ENCODE results near the gene ATG5.

The ATG5 gene

DNA sequence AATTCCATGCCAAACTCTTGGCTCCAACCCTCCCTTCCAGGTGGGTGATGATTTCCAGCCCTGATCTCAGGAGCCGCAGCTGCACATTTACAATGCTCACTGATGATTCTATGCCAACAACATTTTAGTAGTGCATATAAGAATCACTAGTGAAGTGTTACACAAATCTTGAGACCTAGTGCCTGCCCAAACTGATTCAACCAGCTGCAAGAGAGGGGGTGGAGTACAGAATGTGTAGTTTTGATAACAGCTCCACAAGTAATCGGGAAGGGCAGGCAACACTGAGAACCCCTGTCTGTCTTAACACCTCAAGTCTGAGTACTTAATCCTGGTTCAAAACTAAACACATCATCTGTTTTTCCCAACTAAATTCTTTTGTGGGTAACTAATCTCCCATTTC lies 147.8 kb downstream of the ATG5 start:
- DNase-seq: no peak

DNA sequence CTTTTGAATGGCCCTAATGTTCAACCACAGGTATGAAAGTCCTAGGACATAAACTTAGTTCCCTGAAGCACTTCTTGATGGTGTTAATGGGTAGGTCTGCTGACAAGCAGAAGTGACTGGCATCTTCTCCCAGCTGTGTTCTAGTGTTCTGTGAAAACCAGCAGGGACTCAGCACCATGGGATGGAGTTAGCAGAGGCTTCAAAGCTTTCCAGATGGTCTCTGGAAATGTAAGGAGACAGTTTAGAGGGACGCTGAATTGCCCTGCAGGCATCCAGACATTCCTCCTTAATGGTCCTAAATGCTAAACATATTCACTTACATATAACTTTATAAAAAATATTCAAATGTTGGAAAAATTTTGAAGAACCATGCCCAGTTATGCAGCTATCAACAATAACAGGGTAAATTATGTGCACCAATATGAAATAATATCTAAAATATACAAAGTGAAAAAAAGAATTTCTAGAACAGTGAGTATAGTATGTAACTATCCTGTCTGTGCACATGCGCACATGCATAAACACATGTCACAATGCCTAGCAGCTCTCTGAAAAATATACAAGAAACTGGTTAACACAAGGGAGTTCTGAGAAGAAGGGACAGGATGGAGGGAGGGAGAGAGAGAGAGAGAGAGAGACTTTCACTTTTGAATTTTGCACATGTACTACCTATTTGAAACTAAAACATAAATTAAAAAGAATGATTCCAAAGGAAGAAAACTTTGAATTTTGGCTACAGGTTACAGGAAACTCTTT lies 152.3 kb downstream of the ATG5 start:
- DNase-seq: no peak

- no peak for DNase-seq
Measured at GRCh38 chr6:106170030-106170791, 155.3 kb downstream of the ATG5 start.

GRCh38 chr6:106169517-106169916 lies 156.0 kb downstream of the ATG5 start:
- DNase-seq: no peak

GRCh38 chr6:106168097-106168888 lies 157.3 kb downstream of the ATG5 start:
- DNase-seq: no peak

DNA sequence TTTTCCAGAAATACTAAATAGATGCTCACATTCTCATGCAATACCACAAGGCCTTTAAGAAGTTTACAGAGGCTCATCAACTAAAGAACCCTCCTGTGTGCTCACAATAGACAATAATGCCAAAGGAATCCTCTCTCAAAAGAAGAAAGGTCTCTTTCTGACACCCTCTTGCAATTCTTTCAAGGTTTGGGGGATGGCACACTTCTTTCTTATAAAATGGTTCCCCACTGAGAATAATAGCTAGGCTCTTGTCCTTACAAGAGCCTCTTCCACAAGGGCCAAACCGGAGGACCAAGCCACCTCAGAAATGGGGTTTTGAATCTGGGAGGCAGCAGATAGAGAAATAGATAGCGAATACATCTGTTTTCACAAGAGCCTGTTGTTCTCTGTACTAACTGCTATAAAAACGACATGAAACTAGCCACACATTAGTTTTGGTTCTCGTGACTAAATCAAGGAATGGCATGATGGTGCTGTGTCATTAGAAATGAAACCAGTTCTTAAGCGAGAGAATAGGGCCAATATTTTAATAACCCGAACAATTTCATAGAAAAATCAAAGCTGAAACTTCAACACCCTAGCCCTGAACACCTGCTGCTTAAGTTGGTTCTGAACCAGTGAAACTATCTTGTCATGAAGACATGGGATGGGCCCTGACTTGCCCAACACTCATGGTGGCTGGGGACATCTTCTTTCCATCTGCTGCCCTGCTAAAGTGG lies 158.3 kb downstream of the ATG5 start:
- no peak for DNase-seq

- no peak for DNase-seq
Measured at GRCh38 chr6:106165885-106166485, 159.6 kb downstream of the ATG5 start.

GRCh38 chr6:106163966-106164877 lies 161.3 kb downstream of the ATG5 start:
- DNase-seq: no peak

DNA sequence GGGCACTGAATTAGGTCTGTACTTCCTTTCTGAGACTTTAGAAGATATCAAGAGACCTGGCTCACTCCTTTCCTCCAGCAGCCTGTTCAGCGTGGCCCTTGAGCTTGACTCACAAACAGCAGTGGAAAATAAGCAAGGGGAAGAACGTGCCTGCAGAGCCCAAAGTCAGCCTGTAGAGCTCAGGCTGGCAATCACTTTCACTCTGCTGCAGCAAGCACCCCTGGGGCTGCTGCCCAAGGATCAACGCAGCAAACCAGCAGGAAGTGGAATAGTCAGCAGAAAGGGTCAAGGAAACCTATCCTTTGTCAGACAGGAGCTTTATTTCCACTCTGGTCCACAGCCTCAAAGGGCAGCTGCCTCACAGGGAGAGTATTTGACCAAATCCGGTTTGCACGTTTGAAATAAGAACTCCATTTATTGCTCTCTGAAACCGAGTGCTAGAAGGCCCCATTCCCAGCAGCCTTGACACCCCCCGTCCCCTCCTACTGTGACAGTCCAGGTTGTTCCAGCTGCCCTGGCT lies 162.1 kb downstream of the ATG5 start:
- no peak for DNase-seq

DNA sequence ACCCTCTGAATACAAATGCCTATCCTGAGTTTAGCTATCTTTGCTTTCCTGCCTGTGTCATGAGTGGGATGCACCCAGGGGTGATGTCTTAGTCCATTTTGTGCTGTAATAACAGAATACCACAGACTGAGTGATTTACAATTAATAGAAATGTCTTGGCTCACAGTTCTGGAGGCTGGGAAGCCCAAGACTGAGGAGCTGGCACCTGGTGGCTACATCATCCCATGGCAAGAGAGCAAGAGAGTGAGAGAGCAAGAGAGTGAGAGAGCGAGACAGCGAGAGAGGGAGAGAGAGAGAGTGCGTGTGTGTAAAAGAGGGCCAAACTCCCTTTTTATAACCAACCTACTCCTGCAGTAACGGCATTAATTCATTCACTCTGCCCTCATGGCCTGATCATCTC lies 162.6 kb downstream of the ATG5 start:
- DNase-seq: no peak

GRCh38 chr6:106161893-106162292 lies 163.7 kb downstream of the ATG5 start:
- DNase-seq: no peak

DNA sequence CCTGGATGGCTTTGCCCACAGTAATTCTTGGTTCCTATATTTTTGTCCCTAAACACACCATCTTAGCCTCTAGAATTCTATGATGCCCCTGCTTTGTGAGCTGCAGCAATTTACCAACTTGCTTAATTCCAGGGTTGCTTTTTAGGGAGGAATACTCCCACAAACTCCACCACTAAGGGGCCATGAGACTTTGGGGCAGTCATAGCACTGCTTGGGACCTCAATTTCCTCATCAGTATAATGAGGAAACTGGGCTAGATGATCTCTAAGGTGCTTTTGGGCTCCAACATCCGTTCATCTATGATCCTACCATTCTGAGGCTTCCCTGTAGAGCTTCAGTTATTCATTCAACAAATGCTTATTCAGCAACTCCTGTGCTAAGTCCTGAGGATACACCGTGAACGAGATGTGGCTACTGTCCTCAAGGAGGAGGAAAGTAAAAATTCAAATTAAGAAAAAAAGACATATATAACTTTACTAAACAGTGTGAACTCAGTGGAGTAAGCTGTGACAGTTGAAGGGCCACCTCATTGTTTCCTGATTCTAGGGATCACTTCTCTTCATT lies 164.2 kb downstream of the ATG5 start:
- no peak for DNase-seq

DNA sequence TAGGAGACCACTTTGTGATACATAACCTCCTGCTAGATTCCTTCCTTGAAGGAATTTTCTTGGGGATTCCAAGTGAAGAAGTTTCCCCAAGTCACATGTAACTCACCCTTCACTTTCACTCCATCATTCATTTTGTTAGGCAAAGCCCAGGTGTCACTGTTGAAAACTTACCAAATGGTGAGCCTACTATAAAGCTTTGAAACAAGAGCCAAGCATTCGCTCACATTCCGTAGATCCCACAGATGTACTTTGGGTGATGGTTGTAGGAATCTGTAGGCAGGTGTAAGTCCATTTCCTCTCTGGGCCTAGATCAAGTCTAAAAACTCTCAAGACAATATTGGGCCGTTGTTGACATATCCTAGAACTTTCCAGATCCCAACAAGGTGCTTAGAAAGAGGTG lies 165.4 kb downstream of the ATG5 start:
- no peak for DNase-seq

DNA sequence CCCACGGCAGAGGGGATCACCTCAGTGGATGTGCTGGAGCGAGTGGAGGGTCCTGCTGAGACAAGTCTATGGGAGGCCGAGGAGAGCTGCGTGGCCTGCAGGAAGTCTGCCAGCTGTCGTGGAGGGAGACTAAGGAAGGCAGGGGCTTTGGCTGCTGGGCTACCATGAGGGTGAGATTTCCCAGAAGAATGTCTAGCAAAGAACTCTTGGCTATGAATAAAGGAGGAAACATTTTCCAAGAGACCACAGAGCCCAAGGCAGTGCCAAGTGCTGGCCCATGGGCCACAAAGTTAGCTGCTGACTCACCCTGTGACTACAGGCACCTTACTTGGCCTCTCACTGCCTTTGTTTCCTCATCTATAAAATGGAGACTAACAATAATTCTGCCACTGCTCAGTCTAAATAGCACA lies 166.0 kb downstream of the ATG5 start:
- no peak for DNase-seq

- no peak for DNase-seq
Measured at GRCh38 chr6:106158816-106159215, 166.7 kb downstream of the ATG5 start.

- DNase-seq: no peak
Measured at GRCh38 chr6:106156863-106157262, 168.7 kb downstream of the ATG5 start.

DNA sequence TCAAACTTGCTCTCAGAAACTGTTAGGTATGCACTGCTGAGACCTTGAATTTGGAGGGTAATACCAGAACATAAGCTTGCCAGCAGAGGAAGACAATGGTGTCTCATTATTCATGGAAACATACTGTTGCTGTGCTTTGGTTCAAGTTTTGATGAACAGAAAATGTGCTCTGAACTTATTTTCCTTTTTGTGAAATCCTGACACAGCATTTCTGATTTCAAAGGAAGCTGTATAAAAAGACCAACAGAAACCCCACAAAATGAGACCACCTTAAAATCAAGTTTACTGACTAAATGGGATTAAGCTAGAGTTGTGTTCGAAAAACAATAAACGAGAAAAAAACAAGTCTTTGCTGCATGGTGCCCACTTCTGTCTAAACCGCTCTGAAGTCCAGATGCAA lies 169.1 kb downstream of the ATG5 start:
- DNase-seq: no peak

DNA sequence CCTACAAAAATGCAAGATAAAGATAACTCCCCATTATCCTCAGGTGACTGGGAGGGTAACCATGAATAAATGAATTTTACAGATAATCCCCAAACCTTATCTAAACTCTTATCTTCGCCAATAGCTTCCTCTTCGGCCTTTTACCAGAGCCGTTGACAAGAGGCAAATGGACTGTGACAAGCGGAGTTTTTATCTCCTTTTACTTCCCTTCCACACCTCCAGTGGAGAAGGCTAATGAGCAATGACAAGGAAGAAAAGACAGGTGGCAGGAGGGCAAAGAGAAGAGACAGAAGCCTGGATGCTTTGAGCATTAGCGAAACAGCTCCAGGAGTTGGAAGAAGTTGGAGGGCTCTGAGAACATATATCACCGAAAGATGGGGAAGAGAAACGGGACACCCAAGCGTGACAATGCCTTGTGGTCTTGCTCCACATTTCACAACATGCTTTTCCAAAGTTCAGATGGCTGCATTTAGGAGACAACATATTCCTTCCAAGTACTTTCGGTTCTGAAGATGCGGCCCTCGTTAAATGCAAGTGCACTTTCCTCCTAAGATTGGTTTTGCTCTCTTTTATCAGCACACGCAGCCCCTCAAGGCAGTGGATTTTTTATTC lies 170.2 kb downstream of the ATG5 start:
- DNase-seq: no peak

- DNase-seq: no peak
Measured at GRCh38 chr6:106154326-106154725, 171.2 kb downstream of the ATG5 start.

GRCh38 chr6:106152952-106153351 lies 172.6 kb downstream of the ATG5 start:
- no peak for DNase-seq
